Measurements from ENCODE around the gene EIF3F.

DNA sequence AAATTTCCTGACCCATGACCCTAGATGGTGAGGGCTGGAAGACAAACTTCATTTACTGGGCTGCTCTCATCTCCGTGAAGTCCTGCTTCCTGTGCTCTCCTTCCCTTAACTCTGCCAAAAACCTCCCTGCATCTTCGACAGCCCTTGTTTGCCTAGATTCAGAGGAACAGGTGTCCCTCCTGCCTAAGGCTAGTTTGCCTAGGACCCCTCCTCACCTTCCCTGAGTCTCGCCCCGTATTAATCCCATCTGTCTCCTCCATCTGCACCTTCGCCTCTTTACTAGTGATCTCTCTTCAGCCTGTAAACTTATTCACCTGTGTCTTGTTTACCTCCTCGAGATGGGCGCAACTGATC is 33.1 kb downstream of the EIF3F start:
- TF ChIP-seq, protein P1, sequence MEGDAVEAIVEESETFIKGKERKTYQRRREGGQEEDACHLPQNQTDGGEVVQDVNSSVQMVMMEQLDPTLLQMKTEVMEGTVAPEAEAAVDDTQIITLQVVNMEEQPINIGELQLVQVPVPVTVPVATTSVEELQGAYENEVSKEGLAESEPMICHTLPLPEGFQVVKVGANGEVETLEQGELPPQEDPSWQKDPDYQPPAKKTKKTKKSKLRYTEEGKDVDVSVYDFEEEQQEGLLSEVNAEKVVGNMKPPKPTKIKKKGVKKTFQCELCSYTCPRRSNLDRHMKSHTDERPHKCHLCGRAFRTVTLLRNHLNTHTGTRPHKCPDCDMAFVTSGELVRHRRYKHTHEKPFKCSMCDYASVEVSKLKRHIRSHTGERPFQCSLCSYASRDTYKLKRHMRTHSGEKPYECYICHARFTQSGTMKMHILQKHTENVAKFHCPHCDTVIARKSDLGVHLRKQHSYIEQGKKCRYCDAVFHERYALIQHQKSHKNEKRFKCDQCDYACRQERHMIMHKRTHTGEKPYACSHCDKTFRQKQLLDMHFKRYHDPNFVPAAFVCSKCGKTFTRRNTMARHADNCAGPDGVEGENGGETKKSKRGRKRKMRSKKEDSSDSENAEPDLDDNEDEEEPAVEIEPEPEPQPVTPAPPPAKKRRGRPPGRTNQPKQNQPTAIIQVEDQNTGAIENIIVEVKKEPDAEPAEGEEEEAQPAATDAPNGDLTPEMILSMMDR (IDR thresholded peaks at IDR 0.05) = no peak
- TF ChIP-seq EZH2 (IDR thresholded peaks at IDR 0.05; ENCODE audit: borderline replicate concordance, insufficient read depth, low read depth, low read length, poor library complexity, severe bottlenecking) = no peak

All from B cell (primary cell).